Osteocyte (in vitro differentiated cells): ENCODE data around the gene TENT5C. TPM values are rescaled to one million over a fixed set of nuclear protein-coding genes. Genes with fewer than 3 reads are reported as not detected.

Experiments used
- total RNA-seq: library from RNA; stranded (reverse); gene quantifications from 2 replicates; pipeline ENCODE4 v1.2.1, GENCODE V29; 2021

Gene TENT5C
- total RNA-seq, 1 donor from 2014 or later, result 0.08 TPM

Other genes with a start within 250 kb of the TENT5C start
- gene MAN1A2, start 238.6 kb upstream of the TENT5C start, total RNA-seq, result 48.3 and 53.7 TPM in 2 replicates